ENCODE measurements around the gene PAK5. TPM values are rescaled to one million over a fixed set of nuclear protein-coding genes. Genes with fewer than 3 reads are reported as not detected.

Gene PAK5
- total RNA-seq, 4 donors from 2014 or later = 0.04 to 0.34 (median 0.24) TPM

GRCh38 chr20:9815632-9816031 is 23.2 kb downstream of the PAK5 start:
- no peaks in the 10 kb centered on the region for H3K9me3 ChIP-seq
- DNase-seq = no peak
- H3K4me3 ChIP-seq = no peak overlapping the region
- TF ChIP-seq CTCF (IDR thresholded peaks at IDR 0.05) (no peak), POLR2A (IDR thresholded peaks at IDR 0.05) (no peak)
- no peaks in the 10 kb centered on the region for H3K27me3 ChIP-seq
- H3K36me3 ChIP-seq = no peaks in the 10 kb centered on the region
- H3K27ac ChIP-seq = no peak overlapping the region
- intact Hi-C loops (cut with DNase I) = no loop called here
- no peaks in the 10 kb centered on the region for H3K4me1 ChIP-seq

- no peak for DNase-seq
- WGBS, 2 donors = 71 to 79% methylated on average over 1 of the region's 1 CpG
- no peaks in the 10 kb centered on the region for H3K36me3 ChIP-seq
- no peak overlapping the region for H3K27ac ChIP-seq
- H3K27me3 ChIP-seq = no peaks in the 10 kb centered on the region
- intact Hi-C loops (cut with DNase I) = no loop called here
- no peak for TF ChIP-seq CTCF (IDR thresholded peaks at IDR 0.05)
- TF ChIP-seq POLR2A (IDR thresholded peaks at IDR 0.05) = no peak
- H3K9me3 ChIP-seq = no peaks in the 10 kb centered on the region
- no peaks in the 10 kb centered on the region for H3K4me1 ChIP-seq
- no peak overlapping the region for H3K4me3 ChIP-seq
Observed at GRCh38 chr20:9810738-9811137, 28.1 kb downstream of the PAK5 start.

GRCh38 chr20:9809271-9809670 is 29.6 kb downstream of the PAK5 start:
- intact Hi-C loops (cut with DNase I) = no loop called here
- H3K9me3 ChIP-seq = no peaks in the 10 kb centered on the region
- no peak for DNase-seq
- TF ChIP-seq POLR2A (IDR thresholded peaks at IDR 0.05) (no peak), CTCF (IDR thresholded peaks at IDR 0.05) (no peak)
- no peak overlapping the region for H3K27ac ChIP-seq
- H3K27me3 ChIP-seq = no peaks in the 10 kb centered on the region
- no peak overlapping the region for H3K4me3 ChIP-seq
- 52 to 74% methylated on average over 1 of the region's 1 CpG for WGBS, 2 donors
- H3K4me1 ChIP-seq = no peaks in the 10 kb centered on the region
- H3K36me3 ChIP-seq = no peaks in the 10 kb centered on the region

- intact Hi-C loops (cut with DNase I) = no loop called here
- Histone ChIP-seq H3K36me3 (no peaks in the 10 kb centered on the region), H3K27ac (no peak overlapping the region), H3K9me3 (no peaks in the 10 kb centered on the region), H3K27me3 (no peaks in the 10 kb centered on the region), H3K4me3 (no peak overlapping the region), H3K4me1 (no peaks in the 10 kb centered on the region)
- TF ChIP-seq CTCF (IDR thresholded peaks at IDR 0.05) = no peak
- no peak for TF ChIP-seq POLR2A (IDR thresholded peaks at IDR 0.05)
- no peak for DNase-seq
- WGBS, 2 donors = 84 to 89% methylated on average over 1 of the region's 1 CpG
Observed at GRCh38 chr20:9808166-9808565, 30.7 kb downstream of the PAK5 start.

- WGBS, 2 donors = 78 to 95% methylated on average over 3 of the region's 3 CpGs
- Histone ChIP-seq H3K36me3 (no peaks in the 10 kb centered on the region), H3K27me3 (no peaks in the 10 kb centered on the region), H3K9me3 (no peaks in the 10 kb centered on the region), H3K4me1 (no peaks in the 10 kb centered on the region), H3K27ac (no peak overlapping the region), H3K4me3 (no peak overlapping the region)
- no peak for DNase-seq
- no peak for TF ChIP-seq POLR2A (IDR thresholded peaks at IDR 0.05)
- TF ChIP-seq CTCF (IDR thresholded peaks at IDR 0.05) = no peak
- intact Hi-C loops (cut with DNase I) = no loop called here
Observed at GRCh38 chr20:9807136-9807535, 31.7 kb downstream of the PAK5 start.

Measured in esophagus squamous epithelium (tissue), 5 donors.